Stimulated activated naive CD8-positive, alpha-beta T cell treated with anti-CD3 and anti-CD28 coated beads, Interleukin-15, Interleukin-2, amounts not matched to agents 100 ng/mL and 50 ng/mL, for 24 hours (primary cell): ENCODE results near the gene CCDC124.

Experiments
- H3K27ac Mint-ChIP-seq: one replicate; pipeline ENCODE4 v1.8.0; 2021; ENCODE audit warnings: mild to moderate bottlenecking, mixed read lengths
- H3K27me3 Mint-ChIP-seq: one replicate; pipeline ENCODE4 v1.8.0; 2021; ENCODE audit warnings: mixed read lengths
- H3K36me3 Mint-ChIP-seq: one replicate; pipeline ENCODE4 v1.8.0; 2021; ENCODE audit warnings: low read depth, mixed read lengths
- H3K4me1 Mint-ChIP-seq: one replicate; pipeline ENCODE4 v1.8.0; 2021; ENCODE audit warnings: low read depth, mixed read lengths
- H3K4me3 Mint-ChIP-seq: one replicate; pipeline ENCODE4 v1.8.0; 2021; ENCODE audit warnings: mild to moderate bottlenecking, mixed read lengths
- H3K9me3 Mint-ChIP-seq: one replicate; pipeline ENCODE4 v1.8.0; 2021; ENCODE audit warnings: mixed read lengths

CCDC124 gene

DNA sequence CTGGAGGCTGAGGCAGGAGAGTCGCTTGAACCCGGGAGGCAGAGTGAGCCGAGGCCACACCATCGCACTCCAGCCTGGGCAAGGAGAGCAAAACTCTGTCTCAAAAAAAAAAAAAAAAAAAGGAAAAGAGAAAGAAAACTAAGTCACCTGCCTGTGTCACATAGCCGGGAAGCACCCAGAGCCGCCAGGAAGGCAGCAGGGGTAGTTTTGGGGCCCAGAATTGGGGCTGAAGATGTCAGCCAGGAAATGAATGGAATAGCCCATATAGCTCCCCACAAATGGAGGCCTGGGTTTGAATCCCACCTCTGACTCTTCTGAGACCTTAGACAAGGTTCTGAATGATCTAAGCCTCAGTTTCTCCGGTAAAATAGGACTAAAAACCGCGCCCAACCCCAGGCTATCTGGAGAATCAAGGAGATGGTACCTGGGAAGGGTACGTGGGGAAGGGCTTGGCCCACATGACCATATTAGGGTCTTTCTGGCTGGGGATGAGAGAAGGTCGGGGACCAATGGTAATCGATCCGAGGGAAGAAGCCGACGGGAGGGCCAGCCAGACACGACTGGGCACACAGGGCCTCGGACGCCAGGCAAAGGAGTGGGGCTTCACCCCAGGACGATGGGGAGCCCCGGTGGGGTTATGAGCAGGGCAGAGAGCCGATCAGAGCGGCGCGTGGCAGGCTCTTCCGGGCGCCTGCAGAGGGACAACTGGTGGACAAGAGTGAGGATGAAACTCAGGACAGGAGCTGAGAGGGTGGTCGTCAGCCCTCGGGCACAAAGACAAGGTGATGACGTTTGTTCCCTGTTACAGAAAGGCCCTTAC lies 14.4 kb downstream of the CCDC124 start:
- Mint-ChIP-seq H3K27ac (peak overlapping the region; percentile 92), H3K4me1 (peaks cover 53% of the 10 kb centered on the region), H3K4me3 (peak overlapping the region; percentile 85), H3K9me3 (no peaks in the 10 kb centered on the region), H3K27me3 (peaks cover 26% of the 10 kb centered on the region), H3K36me3 (no peaks in the 10 kb centered on the region)

- peak overlapping the region; percentile 85 for H3K4me3 Mint-ChIP-seq
- H3K36me3 Mint-ChIP-seq, result no peaks in the 10 kb centered on the region
- H3K27me3 Mint-ChIP-seq, result peaks cover 33% of the 10 kb centered on the region
- H3K9me3 Mint-ChIP-seq, result no peaks in the 10 kb centered on the region
- peaks cover 57% of the 10 kb centered on the region for H3K4me1 Mint-ChIP-seq
- H3K27ac Mint-ChIP-seq, result no peak overlapping the region
These were observed 15.1 kb downstream of the CCDC124 start for GRCh38 chr19:17947815-17948513.

DNA sequence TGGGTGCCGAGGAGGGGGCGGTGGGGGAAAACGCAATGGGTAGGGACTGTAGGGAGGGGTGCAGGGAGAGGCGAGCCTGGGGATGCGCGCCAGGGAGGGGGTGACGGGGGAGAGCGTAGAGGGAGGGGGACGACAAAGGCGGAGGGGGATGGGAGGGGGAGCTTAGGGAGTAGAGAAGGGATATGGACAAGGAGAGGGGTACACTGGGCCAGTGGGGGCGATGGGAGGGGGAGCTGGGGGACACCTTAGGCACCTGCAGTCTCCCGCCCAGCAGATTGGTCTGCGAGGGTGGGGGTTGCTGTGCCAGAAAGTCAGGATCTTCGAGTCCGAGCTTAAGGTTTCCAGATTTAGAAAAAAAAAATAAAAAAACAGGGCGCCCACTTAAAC lies 15.7 kb downstream of the CCDC124 start:
- peaks cover 39% of the 10 kb centered on the region for H3K27me3 Mint-ChIP-seq
- H3K27ac Mint-ChIP-seq, result no peak overlapping the region
- no peaks in the 10 kb centered on the region for H3K36me3 Mint-ChIP-seq
- H3K4me3 Mint-ChIP-seq, result peak overlapping the region; percentile 41
- H3K9me3 Mint-ChIP-seq, result no peaks in the 10 kb centered on the region
- peaks cover 57% of the 10 kb centered on the region for H3K4me1 Mint-ChIP-seq

DNA sequence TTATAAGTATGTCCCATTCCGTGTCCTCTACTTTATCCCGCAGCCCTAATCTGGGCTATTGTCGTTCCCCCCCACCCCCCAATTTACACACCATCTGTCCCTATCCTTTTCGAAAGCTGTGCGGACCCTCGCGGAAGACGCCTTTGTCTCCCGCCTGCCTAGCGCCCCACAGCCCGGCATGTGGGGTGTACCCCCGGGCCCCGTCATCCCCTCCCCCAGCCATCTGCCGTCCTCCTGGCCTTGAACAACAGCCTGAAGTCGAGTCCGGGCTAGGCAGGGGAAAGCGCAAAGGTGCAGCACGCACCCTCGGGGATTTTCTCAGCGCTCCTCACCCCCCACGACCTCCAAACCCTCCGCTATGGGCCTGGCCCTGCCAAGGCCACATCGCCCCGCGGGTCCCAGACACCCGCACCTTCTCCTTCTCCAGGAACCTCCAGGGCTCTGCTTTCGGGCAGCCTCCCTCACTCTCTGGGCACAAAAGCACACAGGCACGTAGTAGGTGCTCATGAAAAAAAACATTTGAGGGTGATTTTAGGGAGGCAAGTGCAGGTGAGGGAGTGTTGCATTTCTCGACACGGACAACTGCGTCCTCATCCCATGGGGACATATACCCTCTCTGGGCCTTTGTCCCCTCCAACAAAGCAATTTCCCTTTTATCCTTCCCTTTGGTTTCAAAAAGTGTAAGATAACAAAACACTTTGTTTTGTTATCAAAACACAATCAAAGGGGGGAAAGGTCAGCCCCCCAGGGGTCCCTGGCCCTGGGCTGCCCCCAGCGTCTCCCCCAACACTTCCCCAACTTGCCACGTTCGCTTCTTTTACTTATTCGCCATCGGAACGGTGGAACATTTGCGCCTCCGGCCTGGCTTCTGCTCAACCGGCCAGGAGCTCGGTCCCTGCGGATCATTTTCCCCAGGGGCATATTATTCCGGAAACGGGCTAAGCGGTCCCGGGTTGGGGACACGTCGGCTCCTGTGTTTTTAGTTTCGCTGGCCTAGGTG lies 16.4 kb downstream of the CCDC124 start:
- Mint-ChIP-seq H3K4me1 (peaks cover 57% of the 10 kb centered on the region), H3K9me3 (no peaks in the 10 kb centered on the region), H3K4me3 (peak overlapping the region; percentile 64), H3K27ac (peak overlapping the region; percentile 8), H3K36me3 (no peaks in the 10 kb centered on the region), H3K27me3 (peaks cover 44% of the 10 kb centered on the region)

DNA sequence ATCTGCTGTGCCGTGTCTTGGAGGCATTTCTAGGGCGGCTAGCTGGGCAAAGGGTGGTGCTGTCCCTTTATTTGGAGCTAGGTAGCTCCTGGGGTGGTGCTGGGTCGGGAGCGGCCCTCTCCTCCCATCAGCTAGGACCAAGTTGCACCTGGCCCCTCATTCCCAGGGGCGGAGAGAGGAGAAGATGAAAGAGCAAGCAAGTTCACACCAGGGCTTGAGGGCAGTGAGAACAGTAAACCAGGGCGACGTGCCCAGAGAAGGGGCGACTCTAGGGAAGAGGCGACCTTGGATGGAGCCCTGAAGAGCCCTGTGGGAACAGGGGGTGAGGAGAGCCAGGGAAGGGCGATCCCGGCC lies 17.1 kb downstream of the CCDC124 start:
- no peaks in the 10 kb centered on the region for H3K9me3 Mint-ChIP-seq
- H3K27ac Mint-ChIP-seq, result peak overlapping the region; percentile 59
- H3K4me3 Mint-ChIP-seq, result peak overlapping the region; percentile 66
- H3K36me3 Mint-ChIP-seq, result no peaks in the 10 kb centered on the region
- peaks cover 44% of the 10 kb centered on the region for H3K27me3 Mint-ChIP-seq
- H3K4me1 Mint-ChIP-seq, result peaks cover 57% of the 10 kb centered on the region

DNA sequence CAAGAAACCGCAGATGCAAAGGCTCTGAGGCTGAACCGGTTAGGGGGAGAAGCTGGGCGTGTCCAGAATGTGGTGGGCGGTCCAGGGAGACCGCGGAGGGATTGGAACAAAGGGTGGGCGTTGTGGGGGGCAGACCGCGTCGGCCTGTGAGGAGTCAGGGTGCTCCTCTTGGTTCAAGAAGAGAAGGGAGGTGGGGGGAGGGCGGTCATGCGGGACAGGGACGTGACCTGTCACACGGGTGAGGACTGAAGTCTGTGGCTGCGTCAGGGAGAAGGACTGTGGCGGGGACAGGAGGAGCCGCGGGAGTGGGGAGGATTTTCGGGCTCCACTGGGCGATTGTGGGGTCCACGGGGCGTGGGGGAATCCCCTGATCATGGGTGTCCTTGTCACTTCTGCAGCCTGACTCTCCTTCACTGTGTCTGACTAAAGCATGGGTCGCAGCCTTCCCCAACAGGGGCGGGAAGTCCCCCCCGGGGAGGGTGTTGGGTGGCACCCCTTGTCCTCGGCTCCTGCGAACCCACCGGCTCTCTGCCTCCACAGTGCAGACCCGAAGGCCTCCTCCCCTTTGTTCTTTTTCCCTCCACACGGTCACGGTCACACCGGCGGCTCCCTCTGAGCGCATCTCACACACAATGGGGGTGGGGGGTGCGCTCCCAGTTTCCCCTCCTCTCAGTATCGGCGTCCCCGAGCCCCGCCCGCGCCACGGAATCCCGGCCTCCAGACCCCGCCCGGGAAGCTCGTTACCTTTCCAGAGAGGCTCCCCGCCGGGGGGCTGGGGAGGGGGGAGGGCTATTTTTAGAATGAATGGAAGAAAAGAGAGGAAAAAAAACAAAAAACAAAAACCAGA lies 17.7 kb downstream of the CCDC124 start:
- H3K27ac Mint-ChIP-seq, result peak overlapping the region; percentile 21
- H3K9me3 Mint-ChIP-seq, result no peaks in the 10 kb centered on the region
- peaks cover 57% of the 10 kb centered on the region for H3K4me1 Mint-ChIP-seq
- H3K4me3 Mint-ChIP-seq, result peak overlapping the region; percentile 66
- H3K36me3 Mint-ChIP-seq, result no peaks in the 10 kb centered on the region
- H3K27me3 Mint-ChIP-seq, result peaks cover 44% of the 10 kb centered on the region

- H3K4me1 Mint-ChIP-seq, result peaks cover 52% of the 10 kb centered on the region
- no peaks in the 10 kb centered on the region for H3K9me3 Mint-ChIP-seq
- H3K36me3 Mint-ChIP-seq, result no peaks in the 10 kb centered on the region
- no peak overlapping the region for H3K27ac Mint-ChIP-seq
- H3K4me3 Mint-ChIP-seq, result peak overlapping the region; percentile 66
- peaks cover 44% of the 10 kb centered on the region for H3K27me3 Mint-ChIP-seq
These were observed 18.6 kb downstream of the CCDC124 start for GRCh38 chr19:17951157-17951989.

DNA sequence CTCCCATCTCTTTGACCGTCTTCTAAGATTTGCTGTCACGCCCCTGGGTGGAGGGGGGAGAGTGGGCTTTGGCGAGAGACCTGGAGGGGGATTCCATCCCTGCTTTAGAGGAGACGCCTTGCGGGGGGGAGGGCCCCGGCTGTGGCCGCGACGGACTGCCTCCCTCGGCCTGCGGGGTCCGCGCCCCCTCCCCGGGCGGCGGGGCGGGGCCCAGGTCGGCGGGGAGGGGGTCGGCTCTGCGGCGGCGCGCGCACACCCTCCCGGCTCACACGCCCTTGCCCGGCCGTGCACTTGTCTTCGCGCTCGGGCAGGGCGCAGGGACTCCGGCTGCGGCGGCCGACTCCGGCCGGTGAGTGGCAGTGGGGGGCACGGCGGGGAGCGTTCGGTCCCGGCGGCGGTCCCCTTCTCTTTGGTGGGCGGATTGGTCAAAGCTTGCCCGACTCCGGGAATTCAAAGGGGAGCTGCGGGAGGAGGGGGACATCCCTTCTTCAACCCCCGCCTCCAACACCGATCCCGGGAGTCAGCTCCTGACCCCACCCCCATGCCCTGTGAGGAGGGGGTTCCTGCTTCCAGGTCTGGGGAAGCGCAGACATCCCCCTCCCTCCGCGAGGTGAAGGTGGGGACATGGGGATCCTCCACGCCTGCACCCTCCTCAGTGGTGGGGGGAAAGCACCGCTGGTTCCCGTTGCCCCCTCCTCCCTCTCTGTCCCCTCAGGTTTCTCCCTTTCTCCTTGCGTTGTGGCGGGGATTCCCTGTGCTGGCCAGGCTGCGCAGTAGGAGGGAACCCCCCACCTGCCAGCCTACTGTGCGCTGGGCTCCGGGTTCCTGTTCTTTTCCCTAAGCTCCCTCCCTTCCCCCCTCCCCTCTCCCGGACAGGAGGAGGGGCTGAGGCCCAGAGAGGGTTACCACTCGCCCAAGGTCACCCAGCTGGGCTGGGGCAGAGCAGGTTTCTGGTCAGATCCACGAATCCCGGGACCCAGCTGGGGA lies 19.5 kb downstream of the CCDC124 start:
- peak overlapping the region; percentile 66 for H3K4me3 Mint-ChIP-seq
- peaks cover 45% of the 10 kb centered on the region for H3K27me3 Mint-ChIP-seq
- H3K36me3 Mint-ChIP-seq, result no peaks in the 10 kb centered on the region
- H3K9me3 Mint-ChIP-seq, result no peaks in the 10 kb centered on the region
- H3K27ac Mint-ChIP-seq, result no peak overlapping the region
- H3K4me1 Mint-ChIP-seq, result peaks cover 43% of the 10 kb centered on the region

GRCh38 chr19:17953316-17953801 lies 20.5 kb downstream of the CCDC124 start:
- Mint-ChIP-seq H3K4me3 (no peak overlapping the region), H3K4me1 (peaks cover 38% of the 10 kb centered on the region), H3K27ac (no peak overlapping the region), H3K27me3 (peaks cover 54% of the 10 kb centered on the region), H3K36me3 (no peaks in the 10 kb centered on the region), H3K9me3 (no peaks in the 10 kb centered on the region)

DNA sequence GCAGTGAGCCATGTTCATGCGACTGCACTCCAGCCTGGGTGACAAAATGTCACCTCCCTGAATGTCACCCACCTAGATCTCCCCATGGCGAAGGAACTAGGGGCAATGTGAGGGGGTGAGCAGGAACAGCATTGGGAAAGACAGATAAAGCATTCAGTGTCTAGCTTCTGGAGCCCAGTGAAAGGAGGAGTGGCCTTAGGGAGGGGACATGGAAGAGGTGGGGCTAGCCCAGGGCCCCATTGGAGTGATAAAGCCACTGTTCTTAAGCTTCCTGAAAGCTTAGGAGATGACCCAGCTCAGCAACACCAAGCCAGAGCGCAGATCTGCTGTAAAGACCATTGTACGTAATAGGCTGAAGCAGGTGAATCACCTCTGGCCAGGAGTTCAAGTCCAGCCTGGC lies 21.1 kb downstream of the CCDC124 start:
- H3K4me1 Mint-ChIP-seq, result peaks cover 34% of the 10 kb centered on the region
- peaks cover 54% of the 10 kb centered on the region for H3K27me3 Mint-ChIP-seq
- H3K4me3 Mint-ChIP-seq, result no peak overlapping the region

DNA sequence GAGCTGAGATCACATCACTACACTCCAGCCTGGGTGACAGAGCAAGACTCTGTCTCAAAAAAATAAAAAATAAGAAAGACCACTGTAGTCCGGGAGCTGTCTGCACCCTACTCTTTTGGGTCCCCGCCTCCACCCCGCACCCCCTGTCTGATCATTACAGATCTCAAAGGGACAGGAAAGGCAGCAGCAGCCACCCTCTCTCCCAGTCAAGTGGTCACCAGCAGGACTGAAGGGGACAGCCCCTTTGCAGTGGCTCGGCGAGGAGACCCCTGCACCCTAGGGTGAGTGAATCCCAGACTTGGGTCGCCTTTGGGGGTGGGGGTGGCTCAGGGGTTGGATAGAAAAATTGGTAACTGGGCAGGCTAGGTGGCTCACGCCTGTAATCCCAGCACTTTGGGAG lies 21.6 kb downstream of the CCDC124 start:
- Mint-ChIP-seq H3K4me1 (peaks cover 29% of the 10 kb centered on the region), H3K27ac (no peak overlapping the region), H3K27me3 (peaks cover 50% of the 10 kb centered on the region), H3K9me3 (no peaks in the 10 kb centered on the region), H3K36me3 (no peaks in the 10 kb centered on the region), H3K4me3 (no peak overlapping the region)

More for the DNA sequence above, 21.1 kb downstream of the CCDC124 start:
- H3K27ac Mint-ChIP-seq, result no peak overlapping the region
- no peaks in the 10 kb centered on the region for H3K9me3 Mint-ChIP-seq
- no peaks in the 10 kb centered on the region for H3K36me3 Mint-ChIP-seq

DNA sequence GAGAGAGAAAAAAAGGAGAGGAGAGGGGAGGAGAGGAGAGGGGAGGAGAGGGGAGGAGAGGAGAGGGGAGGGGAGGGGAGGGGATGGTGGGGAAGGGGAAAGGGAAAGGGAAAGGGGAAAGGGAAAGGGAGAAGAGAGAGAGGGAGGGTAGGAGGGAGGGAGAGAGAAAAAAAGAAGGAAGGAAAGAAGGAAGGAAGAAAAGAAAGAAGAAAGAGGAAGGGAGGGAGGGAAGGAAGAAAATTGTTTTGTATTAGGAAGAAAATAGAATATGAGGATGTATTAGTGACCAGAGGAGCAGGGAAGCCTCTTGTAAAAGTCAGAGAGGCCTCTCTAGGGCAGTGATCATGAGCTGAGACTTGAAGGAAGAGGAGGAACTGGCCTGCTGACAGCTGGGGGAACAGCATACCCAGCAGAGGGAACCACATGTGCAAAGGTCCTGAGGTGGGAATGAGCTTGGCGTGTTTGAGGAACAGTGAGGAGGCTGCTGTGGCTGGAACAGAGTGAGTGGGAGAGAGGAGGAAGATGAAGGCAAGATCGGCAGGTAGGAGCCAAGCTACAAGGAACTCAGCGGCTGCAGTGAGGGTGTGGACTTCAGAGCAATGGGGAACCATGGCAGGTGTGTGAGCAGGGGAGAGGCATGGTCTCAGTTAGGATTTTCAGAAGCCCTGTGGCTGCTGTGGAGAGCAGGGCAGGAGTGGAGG lies 24.5 kb downstream of the CCDC124 start:
- Mint-ChIP-seq H3K27me3 (peaks cover 27% of the 10 kb centered on the region), H3K36me3 (no peaks in the 10 kb centered on the region), H3K27ac (no peak overlapping the region), H3K9me3 (no peaks in the 10 kb centered on the region), H3K4me1 (peaks cover 4% of the 10 kb centered on the region), H3K4me3 (no peak overlapping the region)
